RWPE1 (cell line): ENCODE data around the gene HSPD1.
A peak's percentile ranks its signal among the peaks of the same experiment; 100 is the strongest.

Experiments used
- CTCF ChIA-PET: fragments of 350-600 bp; sonication (Branson Sonifier 250); formaldehyde crosslinking; extraction: SDS; loops from one replicate; lab custom pipeline; 2021; lab: Yijun Ruan, JAX
- POLR2A ChIA-PET: fragments of 400-600 bp; formaldehyde crosslinking; extraction: SDS; loops from one replicate; lab custom pipeline; 2020; ENCODE audit warnings: antibody characterized with exemption; ENCODE audit not compliant: low non-redundant PET; lab: Yijun Ruan, JAX
- DNase-seq: peaks from one replicate; pipeline ENCODE4 v3.0.0; 2012; ENCODE audit warnings: low spot score
- H3K27ac ChIP-seq: fragments of 450-650 bp; 2 replicates; pipeline ENCODE4 v1.5.1; 2017
- CTCF ChIP-seq: fragments of 450-650 bp; conservative IDR thresholded peaks from 2 replicates; pipeline ENCODE4 v1.5.1; 2017; ENCODE audit warnings: low read depth, mild to moderate bottlenecking

The HSPD1 gene

GRCh38 chr2:197506658-197507057 is 7.0 kb upstream of the HSPD1 start:
- DNase-seq, result no peak
- TF ChIP-seq CTCF, result no peak
- POLR2A ChIA-PET, result no interaction called here
- CTCF ChIA-PET, result no interaction called here
- no peak overlapping the region for H3K27ac ChIP-seq

- DNase-seq, result no peak
- TF ChIP-seq CTCF, result no peak
- H3K27ac ChIP-seq, result no peak overlapping the region
- POLR2A ChIA-PET, result no interaction called here
- CTCF ChIA-PET, result no interaction called here
Measured at GRCh38 chr2:197504512-197504911, 4.9 kb upstream of the HSPD1 start.

DNA sequence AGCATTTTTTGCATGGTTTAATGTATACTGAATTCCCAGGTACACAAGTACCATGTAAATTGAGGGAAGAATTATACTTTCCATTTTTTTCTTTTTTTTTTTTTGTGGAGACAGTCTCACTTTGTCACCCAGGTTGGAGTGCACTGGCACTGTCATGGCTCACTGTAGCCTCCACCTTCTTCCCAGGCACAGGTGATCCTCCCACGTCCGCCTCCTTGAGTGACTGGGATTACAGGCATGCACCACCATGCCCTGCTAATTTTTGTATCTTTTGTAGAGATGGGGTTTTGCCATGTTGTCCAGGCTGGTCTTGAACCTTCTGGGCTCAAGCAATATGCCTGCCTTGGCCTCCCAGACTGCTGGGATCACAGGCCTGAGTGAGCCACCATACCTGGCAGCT is 4.4 kb upstream of the HSPD1 start:
- ChIA-PET CTCF (no interaction called here), POLR2A (no interaction called here)
- H3K27ac ChIP-seq, result no peak overlapping the region
- no peak for DNase-seq
- no peak for TF ChIP-seq CTCF

DNA sequence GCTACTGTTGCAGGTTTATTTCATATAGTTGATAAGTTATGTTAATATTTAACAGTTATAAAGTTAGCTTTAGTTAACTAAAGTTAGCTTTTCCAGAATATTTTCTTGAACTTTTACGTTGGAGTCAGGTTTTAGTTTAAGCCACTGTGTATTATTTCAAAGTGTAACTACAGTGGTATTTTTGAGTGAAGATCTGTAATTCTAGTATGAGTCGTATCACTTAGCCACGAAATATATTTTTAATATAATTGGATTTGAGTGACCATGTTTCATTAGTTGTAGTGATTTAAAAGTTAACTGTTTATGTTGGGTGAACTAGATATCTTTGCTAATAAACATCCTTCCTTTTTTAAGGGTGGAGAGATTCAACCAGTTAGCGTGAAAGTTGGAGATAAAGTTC is 3.0 kb upstream of the HSPD1 start:
- DNase-seq, result no peak
- ChIA-PET POLR2A (interaction anchor here (2.0 kb wide), 1 partner anchor 13 kb away, joined by 7 read pairs; the partner anchor contains the start of gene MOB4), CTCF (no interaction called here)
- H3K27ac ChIP-seq, result no peak overlapping the region
- no peak for TF ChIP-seq CTCF

- CTCF ChIA-PET, result no interaction called here
- H3K27ac ChIP-seq, result no peak overlapping the region
- TF ChIP-seq CTCF, result no peak
- POLR2A ChIA-PET, result interaction anchor here (2.0 kb wide), 1 partner anchor 14 kb away, joined by 7 read pairs; the partner anchor contains the start of gene MOB4
- no peak for DNase-seq
Measured at GRCh38 chr2:197502201-197502600, 2.6 kb upstream of the HSPD1 start.

GRCh38 chr2:197500503-197501131 is 977 bp upstream of the HSPD1 start:
- peak; percentile 30 for DNase-seq
- ChIA-PET CTCF (interaction anchor here (0.7 to 1.1 kb wide), 2 partner anchors 40 to 95 kb away, joined by 3 read pairs; no protein-coding TSS in a partner anchor), POLR2A (interaction anchor here (0.5 to 2.0 kb wide), 2 partner anchors 15 to 281 kb away, joined by 3 to 7 read pairs; partner anchors contain the start of gene MOB4)
- H3K27ac ChIP-seq, result peak overlapping the region; percentile 97
- TF ChIP-seq CTCF, result no peak
